HAP-1 (cell line): ENCODE measurements around the gene MAPK7.
A peak's percentile ranks its signal among the peaks of the same experiment; 100 is the strongest.

Source experiments
- DNase-seq, 2 experiments: peaks; one replicate each; pipeline ENCODE4 v3.0.0-alpha.2; 2016 to 2020; ENCODE audit warnings: low spot score in 2 of 2
- H3K27me3 ChIP-seq: fragments of 250-450 bp; sonication (Bioruptor Pico); 2 replicates; pipeline ENCODE4 v1.5.1; 2020; ENCODE audit warnings: low read depth, mild to moderate bottlenecking, moderate library complexity
- H3K36me3 ChIP-seq: fragments of 250-450 bp; sonication (Bioruptor Pico); replicated peaks from 2 replicates; pipeline ENCODE4 v1.5.1; 2020; ENCODE audit warnings: mild to moderate bottlenecking
- H3K4me1 ChIP-seq: fragments of 250-450 bp; sonication (Bioruptor Pico); 2 replicates; pipeline ENCODE4 v1.5.1; 2020; ENCODE audit warnings: mild to moderate bottlenecking
- H3K4me3 ChIP-seq: fragments of 250-450 bp; sonication (Bioruptor Pico); 2 replicates; pipeline ENCODE4 v1.5.1; 2020; ENCODE audit warnings: mild to moderate bottlenecking, moderate library complexity
- H3K9me3 ChIP-seq: fragments of 250-450 bp; sonication (Bioruptor Pico); 2 replicates; pipeline ENCODE4 v1.5.1; 2020; ENCODE audit warnings: mild to moderate bottlenecking, moderate library complexity
- in situ Hi-C: fragments of 300-500 bp; cut with MboI; formaldehyde crosslinking; loops from 3 replicates; pipeline ENCODE4 v1.14.3; 2020; ENCODE audit warnings: low sequenced_read_pairs, inconsistent platforms, mixed read lengths

Gene MAPK7

GRCh38 chr17:19362277-19363113 is 15.8 kb upstream of the MAPK7 start, which contains the start of gene B9D1:
Gene B9D1, minus strand, starts transcription at chr17:19362723. Its CDS starts 154 bp downstream, at chr17:19362569.
- in situ Hi-C loops: loop anchor here (5.0 kb wide), 3 partner anchors 85 to 400 kb away; no protein-coding TSS in a partner anchor
- H3K36me3 ChIP-seq: peaks cover under 1% of the 10 kb centered on the region; the same call in 1 of the 2 replicates
- no peaks in the 10 kb centered on the region; the same call in 1 of the 2 replicates for H3K9me3 ChIP-seq
- H3K4me3 ChIP-seq: peak within 1 kb of the TSS; percentile 82
- DNase-seq: peak; percentile 72 to 91
- H3K27me3 ChIP-seq: no peaks in the 10 kb centered on the region
- peaks cover 12% of the 10 kb centered on the region for H3K4me1 ChIP-seq

GRCh38 chr17:19363114-19363438 is 15.2 kb upstream of the MAPK7 start:
- Histone ChIP-seq H3K27me3 (no peaks in the 10 kb centered on the region), H3K36me3 (no peaks in the 10 kb centered on the region; the same call in 1 of the 2 replicates), H3K4me3 (peak overlapping the region; percentile 82), H3K4me1 (peaks cover 12% of the 10 kb centered on the region), H3K9me3 (no peaks in the 10 kb centered on the region; the same call in 1 of the 2 replicates)
- DNase-seq: no peak
- in situ Hi-C loops: loop anchor here (5.0 kb wide), 3 partner anchors 84 to 399 kb away; no protein-coding TSS in a partner anchor

- no peak overlapping the region for H3K4me3 ChIP-seq
- H3K4me1 ChIP-seq: peaks cover 12% of the 10 kb centered on the region
- no peaks in the 10 kb centered on the region; the same call in 1 of the 2 replicates for H3K36me3 ChIP-seq
- no peaks in the 10 kb centered on the region for H3K27me3 ChIP-seq
- in situ Hi-C loops: loop anchor here (5.0 kb wide), 3 partner anchors 84 to 399 kb away; no protein-coding TSS in a partner anchor
- H3K9me3 ChIP-seq: no peaks in the 10 kb centered on the region; the same call in 1 of the 2 replicates
- DNase-seq: no peak
Observed at GRCh38 chr17:19363460-19364035, 14.8 kb upstream of the MAPK7 start.

GRCh38 chr17:19364699-19365498 is 13.4 kb upstream of the MAPK7 start:
- no peak overlapping the region for H3K4me3 ChIP-seq
- DNase-seq: no peak
- no peaks in the 10 kb centered on the region; the same call in 1 of the 2 replicates for H3K9me3 ChIP-seq
- H3K27me3 ChIP-seq: no peaks in the 10 kb centered on the region
- H3K36me3 ChIP-seq: no peaks in the 10 kb centered on the region
- in situ Hi-C loops: loop anchor here (5.0 kb wide), 3 partner anchors 82 to 397 kb away; no protein-coding TSS in a partner anchor
- peaks cover 12% of the 10 kb centered on the region for H3K4me1 ChIP-seq

- Histone ChIP-seq H3K36me3 (no peaks in the 10 kb centered on the region), H3K4me1 (peaks cover 12% of the 10 kb centered on the region), H3K27me3 (no peaks in the 10 kb centered on the region), H3K4me3 (no peak overlapping the region), H3K9me3 (no peaks in the 10 kb centered on the region; the same call in 1 of the 2 replicates)
- DNase-seq: no peak
- in situ Hi-C loops: no loop called here
Observed at GRCh38 chr17:19365499-19365817, 12.8 kb upstream of the MAPK7 start.

GRCh38 chr17:19365833-19366636 is 12.3 kb upstream of the MAPK7 start:
- peaks cover 12% of the 10 kb centered on the region for H3K4me1 ChIP-seq
- H3K27me3 ChIP-seq: no peaks in the 10 kb centered on the region
- no peaks in the 10 kb centered on the region for H3K36me3 ChIP-seq
- H3K4me3 ChIP-seq: no peak overlapping the region
- H3K9me3 ChIP-seq: no peaks in the 10 kb centered on the region; the same call in 1 of the 2 replicates
- no peak for DNase-seq
- in situ Hi-C loops: no loop called here

GRCh38 chr17:19366637-19366972 is 11.7 kb upstream of the MAPK7 start:
- Histone ChIP-seq H3K4me1 (peaks cover 7% of the 10 kb centered on the region), H3K36me3 (no peaks in the 10 kb centered on the region), H3K27me3 (no peaks in the 10 kb centered on the region), H3K4me3 (no peak overlapping the region), H3K9me3 (no peaks in the 10 kb centered on the region; the same call in 1 of the 2 replicates)
- no peak for DNase-seq
- in situ Hi-C loops: no loop called here

- in situ Hi-C loops: no loop called here
- no peaks in the 10 kb centered on the region for H3K27me3 ChIP-seq
- DNase-seq: no peak
- H3K36me3 ChIP-seq: no peaks in the 10 kb centered on the region
- H3K9me3 ChIP-seq: no peaks in the 10 kb centered on the region
- H3K4me3 ChIP-seq: no peak overlapping the region
- H3K4me1 ChIP-seq: peaks cover under 1% of the 10 kb centered on the region; the same call in 1 of the 2 replicates
Observed at GRCh38 chr17:19368229-19368628, 10.1 kb upstream of the MAPK7 start.

- H3K4me1 ChIP-seq: no peaks in the 10 kb centered on the region
- no peaks in the 10 kb centered on the region for H3K36me3 ChIP-seq
- in situ Hi-C loops: no loop called here
- no peak overlapping the region for H3K4me3 ChIP-seq
- H3K9me3 ChIP-seq: no peaks in the 10 kb centered on the region
- DNase-seq: no peak
- no peaks in the 10 kb centered on the region for H3K27me3 ChIP-seq
Observed at GRCh38 chr17:19369107-19369778, 9.1 kb upstream of the MAPK7 start.

- no peaks in the 10 kb centered on the region for H3K36me3 ChIP-seq
- H3K27me3 ChIP-seq: no peaks in the 10 kb centered on the region
- no peak overlapping the region for H3K4me3 ChIP-seq
- H3K9me3 ChIP-seq: no peaks in the 10 kb centered on the region
- DNase-seq: no peak
- H3K4me1 ChIP-seq: no peaks in the 10 kb centered on the region
- in situ Hi-C loops: no loop called here
Observed at GRCh38 chr17:19369846-19370492, 8.3 kb upstream of the MAPK7 start.

- Histone ChIP-seq H3K27me3 (no peaks in the 10 kb centered on the region), H3K4me1 (no peaks in the 10 kb centered on the region), H3K36me3 (no peaks in the 10 kb centered on the region), H3K4me3 (no peak overlapping the region), H3K9me3 (no peaks in the 10 kb centered on the region)
- in situ Hi-C loops: no loop called here
- no peak for DNase-seq
Observed at GRCh38 chr17:19370493-19370960, 7.8 kb upstream of the MAPK7 start.

GRCh38 chr17:19371259-19372010 is 6.9 kb upstream of the MAPK7 start:
- H3K36me3 ChIP-seq: no peaks in the 10 kb centered on the region
- in situ Hi-C loops: no loop called here
- no peaks in the 10 kb centered on the region for H3K4me1 ChIP-seq
- no peaks in the 10 kb centered on the region for H3K9me3 ChIP-seq
- no peak for DNase-seq
- H3K27me3 ChIP-seq: no peaks in the 10 kb centered on the region
- no peak overlapping the region for H3K4me3 ChIP-seq
